ENCODE measurements around the gene ENTPD8.

Gene ENTPD8

DNA sequence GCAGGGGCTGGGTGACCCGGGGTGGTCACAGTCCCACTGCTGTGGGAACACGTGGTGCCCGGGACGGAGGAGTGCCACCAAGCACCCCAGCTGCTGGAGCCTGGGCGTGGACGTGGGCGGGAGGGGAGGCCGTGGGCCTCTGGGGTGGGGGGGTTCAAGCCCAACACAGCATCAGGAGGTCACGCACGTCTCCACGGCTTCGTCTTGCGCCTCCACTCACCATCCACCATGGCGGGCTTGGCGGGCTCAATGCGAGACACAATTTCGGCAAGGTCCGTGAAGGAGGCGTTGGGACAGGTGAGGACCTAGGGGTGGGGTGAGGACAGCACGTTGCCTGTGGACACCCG lies 20.1 kb upstream of the ENTPD8 start:
- no peak for ATAC-seq (ENCODE audit: low read depth)
- Histone ChIP-seq H3K9me3 (ENCODE audit: severe bottlenecking) (no peaks in the 10 kb centered on the region), H3K4me3 (ENCODE audit: severe bottlenecking) (no peak overlapping the region), H3K36me3 (ENCODE audit: low read depth) (peaks cover 9% of the 10 kb centered on the region; the same call in 1 of the 2 replicates), H3K27me3 (ENCODE audit: insufficient read depth, poor library complexity, severe bottlenecking) (no peaks in the 10 kb centered on the region), H3K27ac (ENCODE audit: poor library complexity, severe bottlenecking) (no peak overlapping the region), H3K4me1 (ENCODE audit: insufficient read depth, poor library complexity, severe bottlenecking) (no peaks in the 10 kb centered on the region)
- TF ChIP-seq CTCF (IDR thresholded peaks at IDR 0.05; ENCODE audit: poor library complexity, severe bottlenecking): no peak
- peak; percentile 44 for DNase-seq (ENCODE audit: low spot score)

GRCh38 chr9:137460363-137461315 lies 19.5 kb upstream of the ENTPD8 start:
- no peaks in the 10 kb centered on the region for H3K9me3 ChIP-seq (ENCODE audit: severe bottlenecking)
- no peak overlapping the region for H3K4me3 ChIP-seq (ENCODE audit: severe bottlenecking)
- H3K27me3 ChIP-seq (ENCODE audit: insufficient read depth, poor library complexity, severe bottlenecking): no peaks in the 10 kb centered on the region
- peaks cover 9% of the 10 kb centered on the region for H3K36me3 ChIP-seq (ENCODE audit: low read depth)
- H3K4me1 ChIP-seq (ENCODE audit: insufficient read depth, poor library complexity, severe bottlenecking): no peaks in the 10 kb centered on the region
- ATAC-seq (ENCODE audit: low read depth) (no peak), DNase-seq (ENCODE audit: low spot score) (peak; percentile 52)
- no peak overlapping the region for H3K27ac ChIP-seq (ENCODE audit: poor library complexity, severe bottlenecking)
- TF ChIP-seq CTCF (IDR thresholded peaks at IDR 0.05; ENCODE audit: poor library complexity, severe bottlenecking): no peak

DNA sequence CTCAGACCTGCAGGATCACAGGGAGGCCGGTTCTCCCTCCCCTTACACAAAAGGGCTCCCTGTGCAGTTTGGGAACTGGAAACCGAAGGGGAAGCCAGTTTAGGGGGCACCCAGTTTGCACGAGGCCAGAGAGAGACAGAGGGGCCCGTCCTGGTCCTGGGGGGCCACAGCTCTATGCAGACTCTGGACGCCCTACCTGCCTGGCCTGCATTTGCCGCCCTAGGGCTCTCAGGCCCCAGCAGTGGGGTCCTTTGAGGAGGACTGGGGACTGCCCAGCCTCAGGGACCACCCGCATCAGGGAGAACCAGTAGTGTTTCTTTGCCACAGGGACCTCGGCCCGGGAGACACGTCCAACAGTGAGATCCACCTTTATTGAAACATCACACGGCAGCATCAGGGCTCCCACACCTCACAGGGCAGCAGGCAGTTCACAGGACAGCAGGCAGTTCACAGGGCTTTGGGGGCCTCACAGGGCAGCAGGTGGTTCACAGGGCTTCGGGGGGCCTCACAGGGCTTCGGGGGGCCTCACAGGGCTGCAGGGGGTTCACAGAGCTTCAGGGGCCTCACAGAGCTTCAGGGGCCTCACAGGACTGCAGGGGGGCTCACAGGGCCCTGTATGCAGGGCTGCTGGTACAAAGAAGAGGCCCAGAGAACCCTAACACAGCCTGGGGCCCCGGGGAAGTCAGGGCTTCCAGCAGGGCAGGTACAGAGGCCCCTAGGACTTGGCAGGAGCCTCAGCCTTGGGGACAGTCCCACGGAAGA lies 18.6 kb upstream of the ENTPD8 start:
- Histone ChIP-seq H3K4me1 (ENCODE audit: insufficient read depth, poor library complexity, severe bottlenecking) (no peaks in the 10 kb centered on the region), H3K27ac (ENCODE audit: poor library complexity, severe bottlenecking) (no peak overlapping the region), H3K27me3 (ENCODE audit: insufficient read depth, poor library complexity, severe bottlenecking) (no peaks in the 10 kb centered on the region), H3K9me3 (ENCODE audit: severe bottlenecking) (no peaks in the 10 kb centered on the region), H3K36me3 (ENCODE audit: low read depth) (peaks cover 11% of the 10 kb centered on the region), H3K4me3 (ENCODE audit: severe bottlenecking) (peak overlapping the region; percentile 69)
- DNase-seq (ENCODE audit: low spot score) (peak; percentile 49), ATAC-seq (ENCODE audit: low read depth) (no peak)
- no peak for TF ChIP-seq CTCF (IDR thresholded peaks at IDR 0.05; ENCODE audit: poor library complexity, severe bottlenecking)

GRCh38 chr9:137459152-137459600 lies 18.0 kb upstream of the ENTPD8 start, which contains the start of gene NSMF:
TSS of gene NSMF (minus strand) at chr9:137459334. CDS start at chr9:137459102, 232 bp downstream.
- Histone ChIP-seq H3K36me3 (ENCODE audit: low read depth) (peaks cover 17% of the 10 kb centered on the region), H3K4me1 (ENCODE audit: insufficient read depth, poor library complexity, severe bottlenecking) (no peaks in the 10 kb centered on the region), H3K27ac (ENCODE audit: poor library complexity, severe bottlenecking) (peak within 1 kb of the TSS; percentile 11), H3K27me3 (ENCODE audit: insufficient read depth, poor library complexity, severe bottlenecking) (no peaks in the 10 kb centered on the region), H3K4me3 (ENCODE audit: severe bottlenecking) (peak within 1 kb of the TSS; percentile 69), H3K9me3 (ENCODE audit: severe bottlenecking) (no peaks in the 10 kb centered on the region)
- peak; percentile 69 for ATAC-seq (ENCODE audit: low read depth)
- no peak for TF ChIP-seq CTCF (IDR thresholded peaks at IDR 0.05; ENCODE audit: poor library complexity, severe bottlenecking)
- peak; percentile 92 for DNase-seq (ENCODE audit: low spot score)
